IPS DF 6.9 (cell line): ENCODE data around the gene ADGRL3.

ENCODE experiments used
- DNase-seq: peaks from one replicate; pipeline ENCODE4 v3.0.0-alpha.2; 2013; ENCODE audit warnings: low read depth, low spot score
- H3K27ac ChIP-seq: one replicate; pipeline ENCODE4 v1.5.1; 2013; ENCODE audit warnings: low read length, control low read depth
- H3K27me3 ChIP-seq: 2 replicates; pipeline ENCODE4 v1.6.1; 2013; ENCODE audit warnings: mild to moderate bottlenecking, low read length; ENCODE audit not compliant: control insufficient read depth, insufficient read depth
- H3K36me3 ChIP-seq: 2 replicates; pipeline ENCODE4 v1.6.1; 2013; ENCODE audit warnings: low read length; ENCODE audit not compliant: control insufficient read depth, insufficient read depth
- H3K4me1 ChIP-seq: 2 replicates; pipeline ENCODE4 v1.6.1; 2013; ENCODE audit warnings: low read length; ENCODE audit not compliant: control insufficient read depth, insufficient read depth
- H3K4me3 ChIP-seq: 2 replicates; pipeline ENCODE4 v1.5.1; 2013; ENCODE audit warnings: mild to moderate bottlenecking, low read length
- H3K9me3 ChIP-seq: 2 replicates; pipeline ENCODE4 v1.6.1; 2013; ENCODE audit warnings: low read length, inconsistent platforms; ENCODE audit not compliant: control insufficient read depth, insufficient read depth
- whole genome bisulfite sequencing: extraction: QIAGEN DNeasy Blood & Tissue Kit; methylation state at CpG from one replicate; pipeline ENCODE4 v1.1.7; 2013; ENCODE audit warnings: mixed read lengths, missing lambda C conversion rate; ENCODE audit not compliant: insufficient read length, insufficient coverage; 5-methylcytosine and 5-hydroxymethylcytosine counted together

Gene ADGRL3

DNA sequence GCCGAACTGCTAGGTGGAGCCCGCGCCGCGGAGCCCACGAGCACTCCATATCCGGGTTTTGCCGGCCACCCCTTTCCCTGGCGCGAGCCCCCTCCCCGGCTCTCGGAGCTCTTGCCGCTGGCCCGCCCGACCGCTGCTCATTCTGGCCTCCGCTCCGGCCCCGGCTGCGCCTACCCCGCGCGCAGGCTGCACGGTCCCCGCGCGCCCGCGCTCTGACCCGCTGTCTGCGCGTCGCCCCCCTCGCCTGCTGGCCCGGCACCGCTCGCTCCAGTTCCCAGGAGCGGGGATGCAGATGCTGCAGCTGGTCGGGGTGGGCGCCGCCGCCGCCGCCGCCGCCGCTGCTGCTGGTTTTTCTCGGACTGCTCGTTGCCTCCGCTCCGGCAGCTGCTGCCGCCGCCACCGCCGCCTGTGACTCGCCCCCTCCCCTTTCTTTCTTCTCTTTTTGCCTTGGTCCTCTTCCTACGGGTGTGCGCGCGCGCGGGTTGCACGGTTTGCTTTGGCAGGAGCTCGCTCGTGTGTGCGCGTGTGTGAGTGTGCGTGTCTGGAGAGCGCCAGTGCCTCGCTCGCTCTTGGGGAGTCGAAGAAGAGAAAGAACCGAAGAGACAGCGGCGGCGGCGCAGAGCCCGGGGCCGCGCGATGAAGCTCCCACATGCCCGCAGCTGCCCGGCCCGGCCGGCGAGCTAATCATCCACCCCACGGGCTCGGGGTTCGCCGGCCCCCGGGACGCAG is at the start of gene ADGRL3:
Gene ADGRL3, plus strand, starts transcription at position 140 of the 729 bp plus-strand sequence.
- Histone ChIP-seq H3K36me3 (no peaks in the 10 kb centered on the region), H3K9me3 (no peaks in the 10 kb centered on the region), H3K4me3 (peak within 1 kb of the TSS; percentile 75), H3K4me1 (peaks cover 1% of the 10 kb centered on the region; the same call in 1 of the 2 replicates), H3K27ac (no peak within 1 kb of the TSS), H3K27me3 (peaks cover 20% of the 10 kb centered on the region)
- DNase-seq, result peak; percentile 57
- WGBS, result no CpG with 5 or more reads among the region's 92 CpGs

- Histone ChIP-seq H3K27me3 (no peaks in the 10 kb centered on the region), H3K36me3 (no peaks in the 10 kb centered on the region), H3K4me1 (no peaks in the 10 kb centered on the region), H3K4me3 (no peak overlapping the region), H3K9me3 (no peaks in the 10 kb centered on the region), H3K27ac (no peak overlapping the region)
- WGBS, result no CpG with 5 or more reads among the region's 4 CpGs
- no peak for DNase-seq
Measured at GRCh38 chr4:61152433-61152832, 47.7 kb upstream of the ADGRL3 start.

- Histone ChIP-seq H3K9me3 (no peaks in the 10 kb centered on the region), H3K4me3 (no peak overlapping the region), H3K4me1 (no peaks in the 10 kb centered on the region), H3K27ac (no peak overlapping the region), H3K36me3 (no peaks in the 10 kb centered on the region), H3K27me3 (no peaks in the 10 kb centered on the region)
- no CpG with 5 or more reads among the region's 2 CpGs for WGBS
- DNase-seq, result no peak
Measured at GRCh38 chr4:61160478-61160877, 39.6 kb upstream of the ADGRL3 start.

GRCh38 chr4:61162116-61162515 is 38.0 kb upstream of the ADGRL3 start:
- no peak for DNase-seq
- Histone ChIP-seq H3K9me3 (no peaks in the 10 kb centered on the region), H3K4me3 (no peak overlapping the region), H3K36me3 (no peaks in the 10 kb centered on the region), H3K27me3 (no peaks in the 10 kb centered on the region), H3K27ac (no peak overlapping the region), H3K4me1 (no peaks in the 10 kb centered on the region)
- no CpG with 5 or more reads among the region's 1 CpG for WGBS

- no peaks in the 10 kb centered on the region for H3K4me1 ChIP-seq
- no peaks in the 10 kb centered on the region for H3K27me3 ChIP-seq
- H3K36me3 ChIP-seq, result no peaks in the 10 kb centered on the region
- WGBS, result no CpG with 5 or more reads among the region's 1 CpG
- no peak overlapping the region for H3K27ac ChIP-seq
- no peak overlapping the region for H3K4me3 ChIP-seq
- H3K9me3 ChIP-seq, result no peaks in the 10 kb centered on the region
- DNase-seq, result no peak
Measured at GRCh38 chr4:61173799-61174198, 26.3 kb upstream of the ADGRL3 start.

DNA sequence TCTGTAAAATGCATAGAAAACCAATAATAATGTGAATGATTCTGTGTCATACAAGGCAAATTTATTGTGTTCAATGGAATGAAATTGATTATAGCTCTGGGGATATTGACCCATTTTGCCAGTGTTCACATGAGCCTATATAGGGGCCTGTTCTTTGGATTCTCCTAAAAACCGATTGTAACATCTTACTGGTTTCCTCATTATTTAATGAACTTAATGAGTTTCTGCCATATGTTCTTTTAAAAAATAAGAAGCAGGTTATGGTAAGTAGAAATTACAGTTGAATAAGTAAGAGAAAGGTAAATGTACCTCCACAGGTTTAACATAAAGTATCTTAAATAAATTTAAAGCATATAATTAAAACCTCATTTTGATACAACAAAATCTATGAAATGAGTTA is 24.6 kb upstream of the ADGRL3 start:
- no CpG with 5 or more reads among the region's 1 CpG for WGBS
- no peak for DNase-seq

GRCh38 chr4:61177367-61177766 is 22.8 kb upstream of the ADGRL3 start:
- Histone ChIP-seq H3K9me3 (no peaks in the 10 kb centered on the region), H3K4me3 (no peak overlapping the region), H3K27ac (no peak overlapping the region), H3K36me3 (no peaks in the 10 kb centered on the region), H3K4me1 (no peaks in the 10 kb centered on the region), H3K27me3 (no peaks in the 10 kb centered on the region)
- DNase-seq, result no peak
- WGBS, result no CpG with 5 or more reads among the region's 2 CpGs

More for the DNA sequence above, 24.6 kb upstream of the ADGRL3 start:
- H3K4me3 ChIP-seq, result no peak overlapping the region
- no peaks in the 10 kb centered on the region for H3K27me3 ChIP-seq
- H3K4me1 ChIP-seq, result no peaks in the 10 kb centered on the region
- no peaks in the 10 kb centered on the region for H3K9me3 ChIP-seq
- H3K27ac ChIP-seq, result no peak overlapping the region
- H3K36me3 ChIP-seq, result no peaks in the 10 kb centered on the region

- no CpG with 5 or more reads among the region's 5 CpGs for WGBS
- H3K4me3 ChIP-seq, result no peak overlapping the region
- DNase-seq, result no peak
- no peaks in the 10 kb centered on the region for H3K36me3 ChIP-seq
- no peaks in the 10 kb centered on the region for H3K4me1 ChIP-seq
- no peaks in the 10 kb centered on the region for H3K9me3 ChIP-seq
- no peaks in the 10 kb centered on the region for H3K27me3 ChIP-seq
- no peak overlapping the region for H3K27ac ChIP-seq
Measured at GRCh38 chr4:61180405-61180804, 19.7 kb upstream of the ADGRL3 start.

DNA sequence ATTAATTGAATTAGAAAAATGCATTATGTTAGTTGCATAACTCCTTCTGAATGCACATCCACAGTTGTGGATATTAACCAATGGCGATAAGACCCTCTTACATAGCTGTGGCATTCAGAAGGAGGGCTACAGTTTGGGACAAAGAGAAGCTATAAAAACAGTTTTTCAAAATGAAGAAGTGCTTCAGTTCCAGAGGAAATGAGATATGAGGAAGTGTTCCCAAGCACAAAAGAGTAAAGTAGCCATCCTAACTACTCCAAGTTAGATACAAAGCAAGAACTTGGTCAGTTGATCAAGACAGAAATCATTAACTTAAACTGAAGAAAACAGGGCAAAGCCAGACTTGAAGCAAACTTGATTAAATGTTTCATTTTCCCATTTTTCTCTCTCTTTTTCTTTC is 17.2 kb upstream of the ADGRL3 start:
- Histone ChIP-seq H3K4me1 (no peaks in the 10 kb centered on the region), H3K9me3 (no peaks in the 10 kb centered on the region), H3K4me3 (no peak overlapping the region), H3K36me3 (no peaks in the 10 kb centered on the region), H3K27ac (no peak overlapping the region), H3K27me3 (no peaks in the 10 kb centered on the region)
- no peak for DNase-seq
- WGBS, result no CpG with 5 or more reads among the region's 1 CpG

- Histone ChIP-seq H3K4me1 (no peaks in the 10 kb centered on the region), H3K36me3 (no peaks in the 10 kb centered on the region), H3K4me3 (no peak overlapping the region), H3K27me3 (no peaks in the 10 kb centered on the region), H3K27ac (no peak overlapping the region), H3K9me3 (no peaks in the 10 kb centered on the region)
- no peak for DNase-seq
Measured at GRCh38 chr4:61185288-61185687, 14.8 kb upstream of the ADGRL3 start.

DNA sequence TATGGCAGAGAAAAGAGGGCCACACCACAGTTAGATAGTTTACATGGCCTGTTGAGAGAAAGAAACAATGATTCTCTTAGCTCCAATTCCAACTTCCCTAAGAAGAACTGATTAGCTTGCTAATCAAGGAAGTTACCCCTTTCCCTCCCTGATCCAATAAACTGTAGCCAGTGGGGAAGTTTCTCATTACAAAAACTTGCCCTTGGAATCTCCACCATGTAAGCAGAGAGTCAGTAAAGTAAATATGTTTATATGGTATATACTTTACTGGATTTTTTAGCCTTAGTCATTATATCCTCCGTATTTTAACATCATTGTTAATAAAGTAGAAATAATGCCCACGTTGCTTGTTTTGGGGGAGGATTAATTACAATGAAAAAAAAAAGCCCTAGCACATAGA is 7.7 kb upstream of the ADGRL3 start:
- H3K4me3 ChIP-seq, result no peak overlapping the region
- whole genome bisulfite sequencing, result no CpG with 5 or more reads among the region's 2 CpGs
- H3K4me1 ChIP-seq, result no peaks in the 10 kb centered on the region
- H3K27me3 ChIP-seq, result no peaks in the 10 kb centered on the region
- no peak overlapping the region for H3K27ac ChIP-seq
- no peak for DNase-seq
- H3K9me3 ChIP-seq, result no peaks in the 10 kb centered on the region
- no peaks in the 10 kb centered on the region for H3K36me3 ChIP-seq
